SU-DHL-6 (cell line): ENCODE data around the gene TMOD2.

Experiments
- EZH2phosphoT487 ChIP-seq: fragments of 200-600 bp; sonication (generic), shearing (Covaris generic); conservative IDR thresholded peaks from 2 replicates; pipeline ENCODE4 v1.6.1; 2018; ENCODE audit warnings: mild to moderate bottlenecking, antibody characterized with exemption, low read length, moderate library complexity, mixed read lengths
- TF ChIP-seq, protein P1 (sequence below): fragments of 200-600 bp; sonication (generic); IDR thresholded peaks from one replicate; pipeline ENCODE4 v1.5.1; 2017; ENCODE audit warnings: antibody characterized with exemption, mild to moderate bottlenecking, low read length, moderate library complexity; ENCODE audit not compliant: insufficient read depth, poor library complexity, severe bottlenecking

- TF ChIP-seq, protein P1, sequence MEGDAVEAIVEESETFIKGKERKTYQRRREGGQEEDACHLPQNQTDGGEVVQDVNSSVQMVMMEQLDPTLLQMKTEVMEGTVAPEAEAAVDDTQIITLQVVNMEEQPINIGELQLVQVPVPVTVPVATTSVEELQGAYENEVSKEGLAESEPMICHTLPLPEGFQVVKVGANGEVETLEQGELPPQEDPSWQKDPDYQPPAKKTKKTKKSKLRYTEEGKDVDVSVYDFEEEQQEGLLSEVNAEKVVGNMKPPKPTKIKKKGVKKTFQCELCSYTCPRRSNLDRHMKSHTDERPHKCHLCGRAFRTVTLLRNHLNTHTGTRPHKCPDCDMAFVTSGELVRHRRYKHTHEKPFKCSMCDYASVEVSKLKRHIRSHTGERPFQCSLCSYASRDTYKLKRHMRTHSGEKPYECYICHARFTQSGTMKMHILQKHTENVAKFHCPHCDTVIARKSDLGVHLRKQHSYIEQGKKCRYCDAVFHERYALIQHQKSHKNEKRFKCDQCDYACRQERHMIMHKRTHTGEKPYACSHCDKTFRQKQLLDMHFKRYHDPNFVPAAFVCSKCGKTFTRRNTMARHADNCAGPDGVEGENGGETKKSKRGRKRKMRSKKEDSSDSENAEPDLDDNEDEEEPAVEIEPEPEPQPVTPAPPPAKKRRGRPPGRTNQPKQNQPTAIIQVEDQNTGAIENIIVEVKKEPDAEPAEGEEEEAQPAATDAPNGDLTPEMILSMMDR = no peak
- no peak for TF ChIP-seq EZH2phosphoT487
Observed at GRCh38 chr15:51864408-51865056, 113.1 kb downstream of the TMOD2 start.
